K562 (cell line): ENCODE data around the gene JAKMIP2. TPM values are rescaled to one million over a fixed set of nuclear protein-coding genes. Genes with fewer than 3 reads are reported as not detected.

ENCODE experiments used
- ATAC-seq: fragments of 200-7000 bp; cut with Tn5 transposase; 3 replicates; pipeline ENCODE4 v1.9.1; 2020; ENCODE audit warnings: moderate library complexity
- BruUV-seq: library from RNA; stranded (reverse); fragments of 400-500 nt; replicated peaks from 2 replicates; lab custom pipeline; 2021; lab: Mats Ljungman, UMichigan
- CTCF ChIA-PET: fragments of 300-600 bp; formaldehyde crosslinking; extraction: SDS; loops from one replicate; lab custom pipeline; 2021; ENCODE audit warnings: low intra/inter-chr PET ratio; lab: Yijun Ruan, JAX
- POLR2A ChIA-PET: fragments of 300-600, 350-650 bp; sonication (Branson Sonifier 250); formaldehyde crosslinking; extraction: SDS; loops from one replicate; lab custom pipeline; 2021; ENCODE audit warnings: antibody characterized with exemption, inconsistent platforms; lab: Yijun Ruan, JAX
- DNase-seq, 4 experiments: peaks; one replicate each; pipeline versions ENCODE4 v3.0.0 to v3.0.0-alpha.2; 2011 to 2018; ENCODE audit warnings: low spot score in 3 of 4, mixed read lengths in 3 of 4; ENCODE audit errors: extremely low read depth in 1 of 4
- FAIRE-seq: peaks from 2 replicates; lab custom pipeline; 2011; peaks lifted over from hg19 to GRCh38; lab: Jason Lieb, UNC
- H2AFZ ChIP-seq: 2 replicates; pipeline ENCODE4 v1.6.0; 2011; ENCODE audit warnings: low read depth, low read length, control low read depth, inconsistent platforms
- H3K27ac ChIP-seq: fragments of 200-600 bp; 3 replicates; pipeline ENCODE4 v1.8.0; 2011; ENCODE audit warnings: low read depth, mild to moderate bottlenecking, control low read depth, inconsistent platforms, low read length, moderate library complexity, mixed read lengths; ENCODE audit errors: extremely low read depth
- H3K27me3 ChIP-seq, 2 experiments: fragments of 300-600 bp in 1 of 2; 2 replicates in 1 of 2; 3 replicates in 1 of 2; pipeline versions ENCODE4 v1.6.0 to v1.8.0; 2011; ENCODE audit warnings: inconsistent platforms in 2 of 2, low read length in 2 of 2, mild to moderate bottlenecking in 1 of 2, mixed read lengths in 1 of 2, moderate library complexity in 1 of 2; ENCODE audit not compliant: control insufficient read depth in 2 of 2, insufficient read depth in 2 of 2
- H3K36me3 ChIP-seq: fragments of 300-600 bp; 3 replicates; pipeline ENCODE4 v1.8.0; 2011; ENCODE audit warnings: mild to moderate bottlenecking, low read length, inconsistent platforms; ENCODE audit not compliant: control insufficient read depth, insufficient read depth
- H3K4me1 ChIP-seq, 2 experiments: fragments of 200-600 bp in 1 of 2; replicated peaks in 1 of 2; 2 replicates in 1 of 2; 3 replicates in 1 of 2; pipeline versions ENCODE4 v1.5.1 to v1.8.0; 2011; ENCODE audit warnings: inconsistent platforms in 2 of 2, low read length in 2 of 2, mild to moderate bottlenecking in 1 of 2, mixed read lengths in 1 of 2, moderate library complexity in 1 of 2; ENCODE audit not compliant: control insufficient read depth in 2 of 2, insufficient read depth in 2 of 2
- H3K4me2 ChIP-seq: 2 replicates; pipeline ENCODE4 v1.6.1; 2011; ENCODE audit warnings: low read length, control low read depth, inconsistent platforms, mixed read lengths; ENCODE audit not compliant: insufficient read depth
- H3K4me3 ChIP-seq: fragments of 200-600 bp; sonication (generic), shearing (Covaris generic); 2 replicates; pipeline ENCODE4 v1.5.1; 2016; ENCODE audit warnings: control low read depth, inconsistent platforms
- H3K79me2 ChIP-seq: fragments of 200-600 bp; 3 replicates; pipeline ENCODE4 v1.8.0; 2011; ENCODE audit warnings: low read length, inconsistent platforms; ENCODE audit not compliant: control insufficient read depth, insufficient read depth
- H3K9ac ChIP-seq, 2 experiments: 2 replicates each; pipeline versions ENCODE4 v1.6.0 to v1.6.1; 2011; ENCODE audit warnings: low read depth in 2 of 2, low read length in 2 of 2, control low read depth in 1 of 2, inconsistent platforms in 1 of 2, mild to moderate bottlenecking in 1 of 2, mixed read lengths in 1 of 2; ENCODE audit not compliant: insufficient read depth in 1 of 2
- H3K9me1 ChIP-seq: one replicate; pipeline ENCODE4 v1.6.0; 2011; ENCODE audit warnings: inconsistent platforms, mild to moderate bottlenecking, low read length, moderate library complexity; ENCODE audit not compliant: control insufficient read depth, insufficient read depth
- H3K9me3 ChIP-seq: replicated peaks from 2 replicates; pipeline ENCODE4 v1.5.1; 2011; ENCODE audit warnings: low read depth, low read length, inconsistent platforms; ENCODE audit not compliant: control insufficient read depth, insufficient read depth
- H4K20me1 ChIP-seq: replicated peaks from 2 replicates; pipeline ENCODE4 v1.6.1; 2011; ENCODE audit warnings: low read length, inconsistent platforms, mixed read lengths; ENCODE audit not compliant: control insufficient read depth, insufficient read depth
- E2F8 ChIP-seq: fragments of 450-650 bp; IDR thresholded peaks from 2 replicates; pipeline ENCODE4 v1.7.1; 2018; ENCODE audit warnings: mild to moderate bottlenecking, low read depth; ENCODE audit not compliant: partially characterized antibody
- GABPA ChIP-seq: fragments of 200-800 bp; sonication (Bioruptor generic); conservative IDR thresholded peaks from 2 replicates; pipeline ENCODE4 v1.6.1; 2016; ENCODE audit warnings: low read depth, missing genetic modification characterization, missing compliant biosample characterization
- HNRNPLL ChIP-seq: fragments of 200-400 bp; formaldehyde crosslinking; IDR thresholded peaks from 2 replicates; pipeline ENCODE4 v1.6.1; 2017; ENCODE audit warnings: low read length, low read depth, mild to moderate bottlenecking; ENCODE audit not compliant: poor library complexity, severe bottlenecking
- ILF3 ChIP-seq: fragments of 450-650 bp; IDR thresholded peaks from 2 replicates; pipeline ENCODE4 v1.6.1; 2018; ENCODE audit warnings: antibody characterized with exemption, mild to moderate bottlenecking, moderate library complexity, borderline replicate concordance
- NR4A1 ChIP-seq, 2 experiments: fragments of 250-450 bp in 1 of 2; fragments of 450-650 bp in 1 of 2; sonication (Bioruptor Pico) in 1 of 2; IDR thresholded peaks; 2 replicates each; pipeline versions ENCODE4 v1.4.0 to v1.6.1; 2016 to 2020; ENCODE audit warnings: mild to moderate bottlenecking in 2 of 2, missing compliant biosample characterization in 1 of 2, missing genetic modification characterization in 1 of 2, moderate library complexity in 1 of 2
- NRF1 ChIP-seq, 2 experiments: fragments of 450-650 bp; IDR thresholded peaks in 1 of 2; conservative IDR thresholded peaks in 1 of 2; 2 replicates each; pipeline ENCODE4 v1.6.1; 2014; ENCODE audit warnings: mild to moderate bottlenecking in 2 of 2
- PCBP2 ChIP-seq: fragments of 200-400 bp; formaldehyde crosslinking; IDR thresholded peaks from 2 replicates; pipeline ENCODE4 v1.6.1; 2018; ENCODE audit warnings: low read length, low read depth, mild to moderate bottlenecking, moderate library complexity; ENCODE audit not compliant: poor library complexity, severe bottlenecking
- SAFB2 ChIP-seq: fragments of 200-400 bp; formaldehyde crosslinking; IDR thresholded peaks from 2 replicates; pipeline ENCODE4 v1.6.1; 2018; ENCODE audit warnings: borderline replicate concordance, low read length, low read depth, moderate library complexity; ENCODE audit not compliant: severe bottlenecking
- TEAD1 ChIP-seq, 2 experiments: fragments of 450-650 bp in 1 of 2; sonication (generic) in 1 of 2; formaldehyde crosslinking; IDR thresholded peaks; 2 replicates each; pipeline versions ENCODE4 v1.4.0 to v1.8.0; 2020 to 2022; ENCODE audit warnings: mild to moderate bottlenecking in 2 of 2, missing genetic modification reagents in 1 of 2
- ZNF165 ChIP-seq: fragments of 250-450 bp; sonication (Bioruptor Pico); IDR thresholded peaks from 2 replicates; pipeline ENCODE4 v1.4.0; 2020; ENCODE audit warnings: borderline replicate concordance
- ZNF316 ChIP-seq: fragments of 450-650 bp; IDR thresholded peaks from 2 replicates; pipeline ENCODE4 v1.6.1; 2016
- WGBS: fragments of 100-300 bp; shearing (Covaris generic); methylation state at CpG from one replicate; pipeline ENCODE4 v1.1.6; 2016; ENCODE audit warnings: low coverage, mixed read lengths; ENCODE audit not compliant: insufficient coverage; ENCODE audit errors: missing lambda C conversion rate; 5-methylcytosine and 5-hydroxymethylcytosine counted together
- in situ Hi-C: fragments of 300-500 bp; cut with MboI; formaldehyde crosslinking; loops from 4 replicates; pipeline ENCODE4 v1.15.0; 2018; ENCODE audit warnings: inconsistent platforms, mixed read lengths
- intact Hi-C: fragments of 100-400 bp; cut with micrococcal nuclease; formaldehyde crosslinking; loops from 2 replicates; pipeline ENCODE4 v1.14.2; 2022
- polyA plus RNA-seq, 8 experiments: library from polyadenylated mRNA; depleted of rRNA in 4 of 8; stranded (reverse) in 5 of 8; unstranded in 3 of 8; fragments of >200 nt; fragmentation: Nextera tagmentation in 2 of 8; fragmentation: Illumina TruSeq in 1 of 8; extraction: Ambion mirVana in 2 of 8; extraction: Trizol in 1 of 8; gene quantifications; 2 replicates each; pipeline versions ENCODE4 v1.2.1 to v1.2.3, GENCODE V29; 2011 to 2014; ENCODE audit warnings: inconsistent platforms in 1 of 8, missing spikeins in 1 of 8
- total RNA-seq, 7 experiments: library from RNA; depleted of rRNA in 6 of 7; stranded (reverse); fragments of >200 nt in 6 of 7; fragmentation: Illumina TruSeq in 2 of 7; extraction: Trizol in 2 of 7; gene quantifications; 2 replicates each; pipeline versions ENCODE4 v1.2.1 to v1.2.3, GENCODE V29; 2011 to 2021; ENCODE audit warnings: low replicate concordance in 1 of 7
- TF ChIP-seq, protein P1 (sequence below): fragments of 250-450 bp; sonication (Bioruptor Pico); IDR thresholded peaks from 2 replicates; pipeline ENCODE4 v1.8.0; 2022; ENCODE audit warnings: moderate library complexity, mild to moderate bottlenecking, inconsistent platforms
- TF ChIP-seq, protein P2 (sequence below): fragments of 450-650 bp; formaldehyde crosslinking; IDR thresholded peaks from 2 replicates; pipeline ENCODE4 v1.4.0; 2022; ENCODE audit warnings: mild to moderate bottlenecking, moderate library complexity
- TF ChIP-seq, protein P3 (sequence below): fragments of 450-650 bp; IDR thresholded peaks from 2 replicates; pipeline ENCODE4 v1.6.1; 2016; ENCODE audit warnings: mild to moderate bottlenecking

The JAKMIP2 gene
- total and polyA plus RNA-seq, 9 of the 15 experiments (the other 6 are each of a cell fraction or from before 2014, with no cell fraction given), result not detected

- CTCF ChIA-PET, result no interaction called here
- H3K79me2 ChIP-seq, result no peaks in the 10 kb centered on the region
- no peak for FAIRE-seq
- ATAC-seq, result no peak
- no peak for DNase-seq
- H4K20me1 ChIP-seq, result no peaks in the 10 kb centered on the region
- intact Hi-C loops (no loop called here), in situ Hi-C loops (no loop called here)
- no peak overlapping the region for H3K27ac ChIP-seq
- 0% methylated on average over 1 of the region's 1 CpG for WGBS
- no peaks in the 10 kb centered on the region for H3K36me3 ChIP-seq
- H3K9ac ChIP-seq, result no peak overlapping the region
- H3K4me3 ChIP-seq, result no peak overlapping the region
- POLR2A ChIA-PET, result no interaction called here
- no peak overlapping the region for H2AFZ ChIP-seq
- no peaks in the 10 kb centered on the region for H3K9me1 ChIP-seq
- no TSS peak for BruUV-seq
- no peaks in the 10 kb centered on the region for H3K9me3 ChIP-seq
- no peaks in the 10 kb centered on the region for H3K27me3 ChIP-seq
- H3K4me2 ChIP-seq, result no peak overlapping the region
- no peaks in the 10 kb centered on the region for H3K4me1 ChIP-seq
- TF ChIP-seq, protein P1, sequence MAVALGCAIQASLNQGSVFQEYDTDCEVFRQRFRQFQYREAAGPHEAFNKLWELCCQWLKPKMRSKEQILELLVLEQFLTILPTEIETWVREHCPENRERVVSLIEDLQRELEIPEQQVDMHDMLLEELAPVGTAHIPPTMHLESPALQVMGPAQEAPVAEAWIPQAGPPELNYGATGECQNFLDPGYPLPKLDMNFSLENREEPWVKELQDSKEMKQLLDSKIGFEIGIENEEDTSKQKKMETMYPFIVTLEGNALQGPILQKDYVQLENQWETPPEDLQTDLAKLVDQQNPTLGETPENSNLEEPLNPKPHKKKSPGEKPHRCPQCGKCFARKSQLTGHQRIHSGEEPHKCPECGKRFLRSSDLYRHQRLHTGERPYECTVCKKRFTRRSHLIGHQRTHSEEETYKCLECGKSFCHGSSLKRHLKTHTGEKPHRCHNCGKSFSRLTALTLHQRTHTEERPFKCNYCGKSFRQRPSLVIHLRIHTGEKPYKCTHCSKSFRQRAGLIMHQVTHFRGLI (CRISPR knock-in tag), result no peak
- TF ChIP-seq E2F8 (no peak), HNRNPLL (no peak), SAFB2 (no peak), ZNF316 (no peak), ILF3 (no peak), NR4A1 (CRISPR knock-in tag; IDR thresholded peaks at IDR 0.05) (no peak), NR4A1 (tag; IDR thresholded peaks at IDR 0.05) (no peak), ZNF165 (CRISPR knock-in tag) (no peak), PCBP2 (no peak), NRF1 (conservative IDR thresholded peaks at IDR 0.05 in 1 of 2, IDR thresholded peaks at IDR 0.05 in 1 of 2) (no peak), GABPA (0 out of 2 replicates have a peak, but pooled peaks have one; percentile 15), TEAD1 (CRISPR knock-in tag; IDR thresholded peaks at IDR 0.05) (no peak)
- TF ChIP-seq, protein P2, sequence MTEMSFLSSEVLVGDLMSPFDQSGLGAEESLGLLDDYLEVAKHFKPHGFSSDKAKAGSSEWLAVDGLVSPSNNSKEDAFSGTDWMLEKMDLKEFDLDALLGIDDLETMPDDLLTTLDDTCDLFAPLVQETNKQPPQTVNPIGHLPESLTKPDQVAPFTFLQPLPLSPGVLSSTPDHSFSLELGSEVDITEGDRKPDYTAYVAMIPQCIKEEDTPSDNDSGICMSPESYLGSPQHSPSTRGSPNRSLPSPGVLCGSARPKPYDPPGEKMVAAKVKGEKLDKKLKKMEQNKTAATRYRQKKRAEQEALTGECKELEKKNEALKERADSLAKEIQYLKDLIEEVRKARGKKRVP (CRISPR knock-in tag), result peak; percentile 41; the same call in 1 of the 2 replicates
- TF ChIP-seq, protein P3, sequence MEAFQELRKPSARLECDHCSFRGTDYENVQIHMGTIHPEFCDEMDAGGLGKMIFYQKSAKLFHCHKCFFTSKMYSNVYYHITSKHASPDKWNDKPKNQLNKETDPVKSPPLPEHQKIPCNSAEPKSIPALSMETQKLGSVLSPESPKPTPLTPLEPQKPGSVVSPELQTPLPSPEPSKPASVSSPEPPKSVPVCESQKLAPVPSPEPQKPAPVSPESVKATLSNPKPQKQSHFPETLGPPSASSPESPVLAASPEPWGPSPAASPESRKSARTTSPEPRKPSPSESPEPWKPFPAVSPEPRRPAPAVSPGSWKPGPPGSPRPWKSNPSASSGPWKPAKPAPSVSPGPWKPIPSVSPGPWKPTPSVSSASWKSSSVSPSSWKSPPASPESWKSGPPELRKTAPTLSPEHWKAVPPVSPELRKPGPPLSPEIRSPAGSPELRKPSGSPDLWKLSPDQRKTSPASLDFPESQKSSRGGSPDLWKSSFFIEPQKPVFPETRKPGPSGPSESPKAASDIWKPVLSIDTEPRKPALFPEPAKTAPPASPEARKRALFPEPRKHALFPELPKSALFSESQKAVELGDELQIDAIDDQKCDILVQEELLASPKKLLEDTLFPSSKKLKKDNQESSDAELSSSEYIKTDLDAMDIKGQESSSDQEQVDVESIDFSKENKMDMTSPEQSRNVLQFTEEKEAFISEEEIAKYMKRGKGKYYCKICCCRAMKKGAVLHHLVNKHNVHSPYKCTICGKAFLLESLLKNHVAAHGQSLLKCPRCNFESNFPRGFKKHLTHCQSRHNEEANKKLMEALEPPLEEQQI, result no peak
Observed at GRCh38 chr5:147753765-147754164, 28.8 kb downstream of the JAKMIP2 start.
